Measurements from ENCODE around the gene IFT80. TPM values are rescaled to one million over a fixed set of nuclear protein-coding genes. Genes with fewer than 3 reads are reported as not detected.
A peak's percentile ranks its signal among the peaks of the same experiment; 100 is the strongest.
"Not testable (repeated sequence)": the region's sequence is repeated elsewhere in the genome, so short reads cannot be mapped to it uniquely, and the experiment has no call there.

IFT80 gene
- total RNA-seq, 1 experiment from 2014 or later, result 15.7 TPM

DNA sequence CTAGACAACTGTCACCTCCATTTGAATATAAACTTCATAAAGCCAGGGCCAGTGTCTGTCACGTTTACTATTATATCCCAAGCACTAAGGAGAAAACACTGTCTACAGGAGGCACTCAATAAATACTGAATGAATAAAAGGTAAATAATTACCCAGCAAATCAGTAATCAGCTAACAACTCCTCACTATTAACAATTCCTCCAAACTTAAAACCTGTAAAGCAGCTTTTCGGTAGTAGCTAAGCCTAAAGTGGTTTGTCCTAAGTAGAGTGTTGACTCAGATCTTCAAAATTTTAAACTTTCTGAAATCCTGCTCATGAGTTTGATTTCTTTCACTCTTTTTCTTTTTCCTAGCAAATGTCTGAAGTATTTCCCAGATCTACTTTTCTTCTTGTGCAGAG is 133.9 kb downstream of the IFT80 start:
- no peak for DNase-seq (ENCODE audit: low read depth)

GRCh38 chr3:160260587-160261270 is 138.3 kb downstream of the IFT80 start:
- no peak for DNase-seq (ENCODE audit: low read depth)

DNA sequence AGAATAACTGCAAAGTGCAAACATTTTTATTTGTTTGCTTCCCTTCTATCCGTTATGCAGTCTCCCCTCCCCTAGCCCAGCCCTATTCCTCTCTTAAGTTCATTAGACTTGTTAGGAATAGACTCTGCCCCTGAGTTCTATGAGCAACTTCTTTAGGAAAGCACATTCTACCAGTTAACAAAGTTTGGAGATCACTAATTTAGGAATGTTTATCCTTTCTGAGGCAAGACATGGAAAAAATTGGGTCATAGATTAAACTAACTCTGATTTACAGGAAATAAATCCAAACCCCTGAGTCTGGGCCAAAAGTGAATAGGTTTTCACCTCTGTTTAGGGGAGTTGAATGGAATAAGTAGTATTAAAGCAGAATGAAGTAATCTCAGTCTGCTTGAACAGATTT is 139.4 kb downstream of the IFT80 start:
- DNase-seq (ENCODE audit: low read depth), result no peak

- DNase-seq (ENCODE audit: low read depth), result no peak
Observed at GRCh38 chr3:160257606-160258005, 141.4 kb downstream of the IFT80 start.

DNA sequence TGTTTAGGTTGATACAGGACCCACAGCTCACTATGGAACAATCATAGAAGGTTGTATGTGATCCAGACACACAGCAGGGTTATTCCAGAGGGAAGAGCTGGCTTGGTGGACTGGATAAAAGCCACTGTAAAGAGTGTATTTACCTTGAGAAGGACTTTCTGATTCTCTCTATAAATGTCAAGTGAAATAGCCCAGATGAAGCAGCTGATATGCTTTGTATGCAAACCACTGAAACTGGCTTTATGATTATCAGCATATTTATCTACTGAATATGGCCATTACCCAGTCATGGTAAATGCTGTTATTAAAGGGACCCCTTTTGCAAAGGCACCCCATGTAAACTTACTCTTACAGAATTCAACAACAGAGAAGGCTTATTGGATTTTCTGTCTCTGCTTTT is 145.7 kb downstream of the IFT80 start:
- DNase-seq (ENCODE audit: low read depth), result no peak

- no peak for DNase-seq (ENCODE audit: low read depth)
Observed at GRCh38 chr3:160247766-160248165, 151.3 kb downstream of the IFT80 start.

GRCh38 chr3:160245261-160245800 is 153.7 kb downstream of the IFT80 start:
- no peak for DNase-seq (ENCODE audit: low read depth)

- DNase-seq (ENCODE audit: low read depth), result not testable (repeated sequence)
Observed at GRCh38 chr3:160240719-160241118, 158.3 kb downstream of the IFT80 start.

- no peak for DNase-seq (ENCODE audit: low read depth)
Observed at GRCh38 chr3:160232014-160232413, 167.0 kb downstream of the IFT80 start.

DNA sequence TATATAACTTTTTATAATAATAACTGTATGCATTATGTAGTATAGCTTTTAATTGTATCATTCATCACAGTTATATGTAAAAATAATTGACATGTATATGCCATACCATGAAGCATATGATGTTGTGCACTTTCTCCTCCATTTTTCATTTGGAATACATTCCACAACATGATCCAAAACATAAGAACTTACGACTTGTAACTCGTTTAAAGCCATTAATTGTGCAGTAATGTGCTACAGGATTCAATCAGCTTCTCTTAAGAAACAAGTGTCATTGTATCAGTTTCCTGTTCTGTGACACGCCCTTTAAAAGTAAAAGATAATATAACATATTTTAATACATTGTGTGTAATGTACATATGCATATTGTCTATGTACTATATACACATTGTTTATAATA is 171.6 kb downstream of the IFT80 start:
- DNase-seq (ENCODE audit: low read depth), result no peak

- no peak for DNase-seq (ENCODE audit: low read depth)
Observed at GRCh38 chr3:160226026-160226907, 172.8 kb downstream of the IFT80 start.

- DNase-seq (ENCODE audit: low read depth), result peak; percentile 78
Observed at GRCh38 chr3:160225176-160226025, 173.6 kb downstream of the IFT80 start, which contains the start of gene C3orf80. TSS of gene C3orf80 (plus strand) at chr3:160225422. CDS start at chr3:160225636, 214 bp downstream.

- no peak for DNase-seq (ENCODE audit: low read depth)
Observed at GRCh38 chr3:160224811-160225175, 174.2 kb downstream of the IFT80 start.

DNA sequence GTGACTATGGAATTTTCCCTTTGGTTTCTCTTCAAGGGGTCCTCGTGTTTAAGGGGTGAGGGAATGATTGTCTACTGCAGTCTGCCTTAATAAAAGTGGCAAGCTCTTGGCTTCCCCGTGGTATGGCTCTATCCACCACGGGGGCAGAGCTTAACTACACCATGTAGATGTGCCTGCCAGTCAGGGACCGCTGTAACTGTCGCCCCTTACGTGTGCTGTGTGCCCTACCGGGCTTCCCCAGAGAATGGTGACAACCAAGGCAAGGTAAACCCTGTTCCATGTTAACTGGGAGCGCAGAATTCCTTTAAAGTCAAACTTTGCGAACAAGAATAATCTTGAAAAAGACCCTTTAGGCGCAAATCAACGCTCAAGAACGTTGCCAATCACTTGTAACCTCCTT is 174.8 kb downstream of the IFT80 start:
- no peak for DNase-seq (ENCODE audit: low read depth)

DNA sequence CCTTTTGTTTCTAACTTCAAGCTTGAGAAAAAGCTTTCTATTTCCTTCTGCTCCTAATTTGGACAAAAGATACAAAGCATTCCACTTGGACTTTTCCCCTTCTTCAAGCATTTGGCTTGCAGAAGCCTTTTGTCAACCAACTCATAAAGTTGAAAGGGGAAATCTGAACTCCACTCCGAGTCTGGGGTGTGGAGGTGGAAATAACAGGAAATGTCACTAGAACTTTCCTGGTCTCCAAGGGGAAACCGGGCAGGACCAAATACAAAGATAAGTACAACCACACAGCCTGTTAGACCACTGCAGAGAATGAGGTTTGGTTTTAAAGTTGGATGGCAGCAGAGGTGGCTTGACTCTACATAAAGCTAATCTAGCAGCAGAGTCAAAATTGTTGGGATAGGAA is 178.0 kb downstream of the IFT80 start:
- DNase-seq (ENCODE audit: low read depth), result no peak

DNA sequence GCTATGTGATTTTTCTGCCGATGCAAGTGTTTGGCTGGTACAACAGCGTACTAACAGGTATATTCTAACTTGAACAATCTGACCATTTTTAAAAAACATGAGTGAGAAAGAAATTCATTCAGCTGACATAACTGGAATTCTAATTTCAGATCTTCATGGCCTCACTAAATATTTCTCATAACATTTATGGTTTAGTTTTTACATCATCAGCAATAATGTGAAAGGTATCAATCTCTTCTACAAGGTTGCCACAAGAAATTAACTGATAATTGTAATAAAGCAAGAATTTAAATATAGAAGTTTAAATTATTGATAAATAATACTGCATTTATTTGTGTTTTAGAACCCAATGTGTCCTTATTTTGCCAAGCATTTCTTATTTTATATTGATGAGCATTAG is 179.0 kb downstream of the IFT80 start:
- no peak for DNase-seq (ENCODE audit: low read depth)

DNA sequence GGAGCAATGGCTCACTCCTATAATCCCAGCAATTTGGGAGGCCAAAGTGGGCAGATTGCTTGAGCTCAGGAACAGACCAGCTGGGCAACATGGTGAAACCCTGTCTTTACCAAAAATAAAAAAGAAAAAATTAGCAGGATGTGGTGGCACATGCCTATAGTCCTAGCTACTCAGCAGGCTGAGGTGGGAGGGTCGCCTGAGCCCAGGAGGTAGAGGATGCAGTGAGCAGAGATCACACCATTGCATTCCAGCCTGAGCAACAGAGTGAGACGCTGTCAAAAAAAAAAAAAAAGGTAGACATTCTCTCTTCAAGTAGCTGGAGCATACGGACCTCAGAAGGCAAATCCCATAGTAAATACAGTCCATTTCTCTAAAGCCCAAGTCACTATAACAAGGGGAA is 180.9 kb downstream of the IFT80 start:
- no peak for DNase-seq (ENCODE audit: low read depth)

DNA sequence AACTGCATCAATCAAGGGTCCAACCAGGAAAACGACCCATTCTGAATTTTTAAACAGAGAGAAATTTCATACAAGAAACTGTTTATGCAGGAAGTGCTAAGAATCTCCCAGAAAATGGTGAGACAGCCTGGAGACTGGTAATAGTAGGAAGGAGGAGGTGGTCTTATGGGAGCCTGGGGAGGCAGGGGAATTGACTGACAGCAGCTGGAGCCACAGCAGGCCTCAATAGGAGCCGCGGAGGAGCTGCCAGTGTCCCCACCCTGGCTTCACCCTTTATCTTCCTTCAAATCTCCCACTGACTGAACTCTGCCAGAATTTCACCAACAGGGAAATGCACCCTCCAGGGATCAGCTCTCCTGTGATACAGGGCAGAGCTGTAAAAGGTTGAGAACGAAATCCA is 181.3 kb downstream of the IFT80 start:
- DNase-seq (ENCODE audit: low read depth), result no peak

DNA sequence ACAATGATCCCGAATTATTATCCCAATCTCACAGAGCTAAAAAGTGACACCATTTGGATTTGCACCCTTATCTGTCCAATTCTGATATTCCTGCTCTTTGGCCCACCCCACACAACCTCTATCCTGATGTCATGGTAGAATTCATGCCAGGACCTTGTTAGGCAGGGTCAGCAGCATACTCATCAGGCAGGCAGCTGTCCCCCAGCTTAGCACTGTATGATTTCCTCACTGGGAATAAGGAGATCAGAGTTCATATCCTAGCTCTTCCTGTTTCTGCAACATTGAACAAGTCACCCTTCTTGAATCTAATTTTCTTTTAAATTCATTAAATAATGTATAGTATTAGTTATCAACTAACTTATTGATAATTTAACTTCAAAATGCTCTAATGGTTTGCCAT is 185.8 kb downstream of the IFT80 start:
- no peak for DNase-seq (ENCODE audit: low read depth)

DNA sequence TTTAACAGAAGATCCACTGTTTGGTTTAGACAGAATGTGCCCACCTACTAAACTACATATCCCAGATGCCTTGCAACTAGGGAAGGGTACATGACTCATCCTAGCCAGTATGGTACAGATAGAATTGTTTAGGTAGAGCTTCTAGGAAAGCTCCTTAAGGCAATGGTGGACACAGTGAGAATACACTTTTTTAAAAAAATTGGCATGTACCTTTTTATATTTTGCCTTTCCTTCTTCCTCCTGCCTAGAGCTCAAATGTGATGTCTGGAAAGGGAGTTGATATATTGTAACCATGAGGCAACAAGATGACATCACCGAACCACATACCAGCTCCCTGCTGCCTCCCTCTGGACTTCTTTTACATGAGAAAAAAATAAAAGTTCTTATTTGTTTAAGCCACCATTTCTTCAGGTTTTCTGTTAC is 188.2 kb downstream of the IFT80 start:
- peak; percentile 57 for DNase-seq (ENCODE audit: low read depth)

- no peak for DNase-seq (ENCODE audit: low read depth)
Observed at GRCh38 chr3:160210341-160210740, 188.7 kb downstream of the IFT80 start.

All from Daoy (cell line).